Hematopoietic multipotent progenitor cell treated with erythropoietin and hydrocortisone succinate and interleukin-3 and kit ligand, for 6 days (in vitro differentiated cells): ENCODE data around the gene OPN1MW3.
"Not testable (repeated sequence)": the region's sequence is repeated elsewhere in the genome, so short reads cannot be mapped to it uniquely, and the experiment has no call there.

Experiments
- DNase-seq: peaks from one replicate; pipeline ENCODE4 v3.0.0-alpha.2; 2015

OPN1MW3 gene

GRCh38 chrX:154257282-154257681, at the start of gene OPN1MW3:
OPN1MW3 (plus strand) TSS chrX:154257582; CDS start chrX:154257620, 38 bp downstream.
- DNase-seq: not testable (repeated sequence)

- not testable (repeated sequence) for DNase-seq
These were observed 47.5 kb upstream of the OPN1MW3 start for GRCh38 chrX:154209670-154210418.

- DNase-seq: not testable (repeated sequence)
These were observed 46.3 kb upstream of the OPN1MW3 start for GRCh38 chrX:154211057-154211456.

GRCh38 chrX:154211499-154211898, 45.9 kb upstream of the OPN1MW3 start:
- DNase-seq: not testable (repeated sequence)

GRCh38 chrX:154219456-154219855, 37.9 kb upstream of the OPN1MW3 start, which contains the start of gene OPN1MW2:
OPN1MW2 (plus strand) TSS chrX:154219756; CDS start chrX:154219816, 60 bp downstream.
- not testable (repeated sequence) for DNase-seq

GRCh38 chrX:154225292-154225691, 32.1 kb upstream of the OPN1MW3 start:
- not testable (repeated sequence) for DNase-seq

- DNase-seq: not testable (repeated sequence)
These were observed 30.7 kb upstream of the OPN1MW3 start for GRCh38 chrX:154226706-154227105.

GRCh38 chrX:154231443-154231842, 25.9 kb upstream of the OPN1MW3 start:
- DNase-seq: not testable (repeated sequence)

GRCh38 chrX:154233620-154234019, 23.8 kb upstream of the OPN1MW3 start:
- DNase-seq: not testable (repeated sequence)

- DNase-seq: not testable (repeated sequence)
These were observed 18.3 kb upstream of the OPN1MW3 start for GRCh38 chrX:154238939-154239559.

- DNase-seq: peak; percentile 2
These were observed 17.3 kb upstream of the OPN1MW3 start for GRCh38 chrX:154239982-154240503.

GRCh38 chrX:154247377-154248045, 9.9 kb upstream of the OPN1MW3 start:
- DNase-seq: not testable (repeated sequence)

GRCh38 chrX:154248076-154248475, 9.3 kb upstream of the OPN1MW3 start:
- DNase-seq: not testable (repeated sequence)

GRCh38 chrX:154258711-154259110, 1.3 kb downstream of the OPN1MW3 start:
- not testable (repeated sequence) for DNase-seq

- not testable (repeated sequence) for DNase-seq
These were observed 5.7 kb downstream of the OPN1MW3 start for GRCh38 chrX:154263072-154263471.

- not testable (repeated sequence) for DNase-seq
These were observed 11.9 kb downstream of the OPN1MW3 start for GRCh38 chrX:154269245-154269644.

- not testable (repeated sequence) for DNase-seq
These were observed 27.3 kb downstream of the OPN1MW3 start for GRCh38 chrX:154284489-154285338.

GRCh38 chrX:154286406-154286805, 29.0 kb downstream of the OPN1MW3 start:
- DNase-seq: not testable (repeated sequence)

- no peak for DNase-seq
These were observed 37.6 kb downstream of the OPN1MW3 start, which contains the start of gene TEX28 for GRCh38 chrX:154294791-154295574. TEX28 (minus strand) TSS chrX:154295124; CDS start chrX:154292117, 3,007 bp downstream.

- no peak for DNase-seq
These were observed 38.4 kb downstream of the OPN1MW3 start, which contains the start of gene TKTL1 for GRCh38 chrX:154295664-154296310. TKTL1 (plus strand) TSS chrX:154295795; CDS start chrX:154295860, 65 bp downstream.
